GM21390 (cell line): Measurements from ENCODE around the gene DMRT1.

Experiments used
- ATAC-seq: cut with Tn5 transposase; IDR thresholded peaks from one replicate; pipeline ENCODE4 v1.9.1; 2021; ENCODE audit not compliant: unreplicated experiment

Gene DMRT1

DNA sequence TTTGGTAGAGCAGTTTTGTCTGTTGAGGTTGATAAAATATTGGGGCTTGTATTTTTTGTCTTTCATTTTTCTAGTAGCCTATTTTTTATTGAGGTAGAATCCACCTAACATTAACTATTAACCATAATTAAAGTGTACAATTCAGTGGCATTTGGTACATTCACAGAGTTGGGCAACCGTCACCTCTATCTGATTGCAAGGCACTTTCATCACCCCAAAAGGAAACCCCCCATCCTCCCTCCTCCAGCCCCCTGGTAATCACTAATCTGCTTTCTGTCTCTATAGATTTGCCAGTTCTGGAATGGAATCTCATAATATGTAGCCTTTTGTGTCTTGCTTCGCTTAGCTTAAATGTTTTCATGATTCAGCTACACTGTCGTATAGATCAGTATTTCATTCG, 79.4 kb downstream of the DMRT1 start:
- no peak for ATAC-seq

DNA sequence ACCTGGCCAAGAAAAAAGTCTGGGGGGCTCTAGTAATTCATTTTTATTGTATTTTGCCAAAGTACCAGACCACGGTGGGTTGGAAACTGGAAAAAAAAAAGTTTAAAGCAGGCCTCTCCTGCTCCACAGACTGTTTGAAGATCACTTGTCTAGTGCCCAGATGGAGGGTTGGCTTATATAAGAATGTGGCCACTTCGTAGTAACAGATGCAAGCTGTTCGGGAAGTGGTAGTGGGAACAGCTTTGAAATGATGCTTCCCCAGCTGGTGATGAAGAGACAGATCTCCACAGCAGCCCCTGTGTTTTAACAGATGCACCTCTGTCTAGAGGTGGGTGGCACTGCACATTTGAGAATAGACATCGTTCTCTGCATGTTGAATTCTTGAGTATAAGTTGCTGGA, 80.7 kb downstream of the DMRT1 start:
- no peak for ATAC-seq

DNA sequence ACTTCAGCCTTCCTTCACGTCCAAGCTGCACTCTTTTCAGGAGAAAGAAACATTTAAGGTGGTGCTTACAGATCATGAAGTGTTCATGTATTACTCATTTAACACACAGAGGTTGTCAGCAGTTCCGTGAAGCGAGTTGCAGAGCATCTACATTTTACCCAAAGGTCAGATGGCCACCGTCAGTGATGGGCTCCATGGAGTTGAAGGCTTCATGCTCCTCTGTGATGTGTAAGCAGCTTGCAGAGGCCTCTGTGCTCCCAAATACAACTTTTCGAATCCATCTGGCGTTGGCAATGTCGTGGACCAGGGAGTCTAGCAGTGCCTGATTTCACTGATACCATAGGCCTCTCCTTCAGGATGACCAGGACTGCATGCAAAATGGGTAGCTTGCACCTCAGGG, 81.2 kb downstream of the DMRT1 start:
- no peak for ATAC-seq

DNA sequence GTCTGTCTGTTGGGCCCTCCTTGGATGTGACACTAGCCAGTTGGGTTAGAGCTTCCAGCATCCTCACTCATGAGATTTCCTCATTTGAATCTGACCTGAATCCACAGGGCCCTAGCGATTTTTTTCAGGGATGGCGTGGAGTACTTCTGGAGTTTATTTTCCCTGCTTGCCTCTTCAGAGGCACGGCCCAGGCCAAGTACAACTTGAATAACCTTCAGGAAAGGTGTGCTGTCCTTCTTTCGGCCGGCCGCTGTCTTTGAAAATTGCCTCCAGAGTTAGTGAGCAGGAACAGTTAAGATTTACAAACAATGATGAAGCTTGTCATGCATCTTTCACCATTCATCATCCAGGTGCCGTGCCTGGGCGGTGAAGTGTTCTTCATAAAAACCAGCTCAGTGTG, 85.5 kb downstream of the DMRT1 start:
- no peak for ATAC-seq

DNA sequence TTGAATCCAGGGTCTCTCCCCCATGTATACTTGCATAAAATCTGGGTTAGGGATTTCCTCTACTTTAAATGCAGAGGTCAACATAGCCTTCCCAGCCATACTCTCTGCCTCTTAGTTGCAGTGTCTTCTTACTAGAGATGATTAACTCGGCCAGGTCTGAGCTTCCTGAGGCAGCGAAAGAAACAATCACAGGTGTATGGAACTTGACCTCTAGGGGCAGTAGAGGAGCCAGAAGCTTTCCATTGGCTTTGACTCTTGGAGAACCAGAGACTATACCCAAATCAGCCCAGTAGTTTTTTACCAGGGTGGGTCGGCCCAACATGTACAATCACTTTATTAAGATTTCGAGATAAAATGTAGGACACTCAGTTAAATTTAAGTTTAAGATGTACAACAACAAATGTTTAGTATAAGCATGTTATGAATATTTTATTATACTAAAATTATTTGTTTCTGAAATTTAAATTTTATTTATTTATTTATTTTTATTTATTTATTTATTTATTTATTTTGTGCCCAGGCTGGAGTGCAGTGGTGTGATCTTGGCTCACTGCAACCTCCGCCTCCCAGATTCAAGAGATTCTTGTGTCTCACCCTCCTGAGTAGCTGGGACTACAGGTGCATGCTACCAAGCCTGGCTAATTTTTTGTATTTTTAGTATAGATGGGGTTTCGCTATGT, 87.0 kb downstream of the DMRT1 start:
- no peak for ATAC-seq

DNA sequence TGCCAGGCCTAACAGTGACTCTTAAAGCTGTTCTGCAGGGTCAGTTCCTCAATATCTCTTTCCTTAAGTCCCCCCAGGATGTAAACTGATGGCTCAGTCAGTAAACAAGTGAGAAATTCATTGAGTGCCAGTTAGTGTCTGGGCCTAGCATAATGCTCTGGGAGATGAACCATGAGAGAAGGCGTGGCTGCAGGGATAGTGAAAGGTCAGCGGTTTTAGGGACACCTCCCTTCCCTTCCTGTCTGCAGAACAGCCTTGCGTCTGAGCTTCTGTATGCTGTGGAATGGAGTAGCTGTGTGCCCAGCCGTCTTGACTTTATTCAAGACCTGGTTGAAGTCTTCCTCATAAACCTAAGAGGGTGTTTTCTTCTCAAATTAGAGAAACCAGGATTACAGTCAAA, 88.2 kb downstream of the DMRT1 start:
- no peak for ATAC-seq

DNA sequence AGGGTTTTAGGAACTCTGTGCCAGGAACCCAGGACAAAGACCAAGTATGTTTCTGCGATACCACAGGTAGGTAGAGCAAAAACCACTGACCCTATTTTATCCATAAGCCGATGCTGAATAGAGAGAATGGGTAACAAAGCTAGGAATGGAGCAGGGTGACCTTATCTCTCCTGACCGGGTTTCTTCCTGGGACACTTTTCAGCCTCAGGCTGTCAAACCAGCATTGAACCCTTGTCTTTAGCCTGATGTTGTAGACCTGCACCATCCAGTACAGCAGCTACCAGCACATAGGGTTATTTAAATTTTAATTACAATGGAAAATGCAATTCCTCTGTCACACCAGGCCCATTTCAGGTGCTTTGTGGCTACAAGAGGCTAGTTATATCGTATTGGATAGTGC, 91.9 kb downstream of the DMRT1 start:
- no peak for ATAC-seq

DNA sequence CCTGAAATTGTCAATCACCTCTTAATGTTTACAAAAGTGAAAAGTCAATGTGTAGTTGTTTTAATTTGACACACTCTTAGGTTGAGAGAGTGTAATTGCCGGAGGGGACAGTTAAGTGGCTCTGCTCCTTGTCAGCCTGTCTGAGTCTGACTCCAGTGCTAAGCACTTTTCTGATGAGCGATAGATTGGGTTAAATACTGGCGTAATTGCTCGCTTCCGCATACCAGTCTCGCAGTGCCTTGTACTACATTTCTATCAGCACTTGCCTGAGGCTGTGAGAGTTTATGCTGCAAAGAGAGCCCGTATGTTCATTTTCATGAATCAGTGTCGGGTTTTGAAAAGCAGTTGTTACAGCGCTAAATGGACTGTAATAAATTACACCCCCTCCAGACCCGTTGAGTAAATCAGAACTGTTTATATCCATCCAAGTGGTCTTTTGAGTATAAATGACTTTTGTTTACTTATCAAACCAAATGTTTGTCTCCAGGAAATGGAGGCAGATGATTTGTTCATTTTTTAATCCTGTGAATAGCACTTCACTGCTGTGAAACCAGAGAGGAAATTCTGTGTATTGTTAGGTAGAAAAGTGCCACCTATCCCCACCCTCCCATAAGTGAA, 94.0 kb downstream of the DMRT1 start:
- ATAC-seq: no peak

DNA sequence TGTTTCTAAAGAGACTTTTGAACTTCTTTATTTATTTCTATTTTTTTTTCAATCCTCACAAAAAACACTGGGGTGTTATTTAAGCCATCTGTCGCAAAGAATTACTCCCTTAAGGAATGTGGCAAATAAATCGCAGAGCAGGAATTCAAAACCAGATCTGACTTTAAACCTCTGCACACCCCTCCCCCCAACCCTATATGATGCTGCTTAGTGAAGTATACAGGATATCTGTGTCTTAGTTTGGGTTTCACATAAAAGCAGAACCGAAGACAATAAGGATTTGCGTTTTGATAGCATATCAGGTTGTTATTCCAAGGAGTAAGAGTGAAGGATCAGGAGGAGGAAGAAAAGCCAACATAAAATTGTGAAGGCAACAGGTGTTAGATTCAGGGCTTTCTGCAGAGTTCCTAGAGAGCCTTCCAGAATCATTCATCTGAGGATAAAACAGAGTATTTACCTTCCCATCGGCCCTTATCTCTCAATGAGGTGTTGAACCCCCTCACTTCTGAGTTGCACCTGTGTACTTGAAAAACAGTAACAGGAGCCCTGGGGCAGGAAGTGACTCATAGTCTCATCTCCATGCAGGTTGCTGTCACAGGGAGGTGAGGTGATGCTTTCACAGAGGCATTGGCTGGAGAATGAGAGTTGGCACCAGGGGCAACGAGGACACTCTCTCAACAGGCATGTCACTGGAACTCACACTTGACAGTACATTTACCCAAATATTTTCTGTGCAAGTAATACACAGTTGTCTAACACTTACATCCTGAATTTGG, 101.5 kb downstream of the DMRT1 start:
- no peak for ATAC-seq

DNA sequence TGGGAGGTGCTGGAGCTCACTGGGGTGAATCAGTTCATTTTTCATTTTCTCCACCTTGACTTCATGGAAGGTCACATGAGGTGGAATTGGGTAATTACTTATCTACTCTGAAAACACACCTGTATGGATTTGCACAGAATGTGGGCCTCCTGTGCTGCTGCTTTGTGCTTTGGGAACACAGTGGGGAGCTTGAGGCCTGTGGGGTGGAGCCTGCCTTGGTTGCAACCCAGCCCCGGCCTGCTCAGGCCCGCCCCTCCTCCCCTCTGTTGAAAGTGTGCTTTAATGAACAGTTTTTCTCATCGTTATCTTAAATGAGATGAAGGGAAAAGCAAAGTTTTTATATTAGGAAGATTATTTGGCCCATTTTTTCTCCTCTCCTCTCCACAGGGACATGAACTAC, 106.5 kb downstream of the DMRT1 start:
- no peak for ATAC-seq

DNA sequence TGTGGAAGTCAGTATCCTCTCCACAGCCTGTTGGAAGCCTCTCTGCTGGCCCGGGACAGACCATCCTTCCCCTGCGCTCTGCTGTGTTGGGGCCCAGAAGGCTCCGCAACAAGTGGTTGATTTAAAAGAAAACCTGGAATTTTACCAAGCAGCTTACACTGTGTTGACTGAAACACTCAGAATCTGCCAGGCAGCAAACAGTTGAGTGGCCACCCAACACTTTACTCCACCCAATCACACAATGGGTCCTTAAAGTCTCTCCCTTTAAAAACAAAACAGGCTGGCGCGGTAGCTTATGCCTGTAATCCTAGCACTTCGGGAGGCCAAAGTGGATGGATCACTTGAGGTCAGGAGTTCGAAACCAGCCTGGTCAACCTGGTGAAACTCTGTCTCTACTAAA, 107.0 kb downstream of the DMRT1 start:
- ATAC-seq: no peak

DNA sequence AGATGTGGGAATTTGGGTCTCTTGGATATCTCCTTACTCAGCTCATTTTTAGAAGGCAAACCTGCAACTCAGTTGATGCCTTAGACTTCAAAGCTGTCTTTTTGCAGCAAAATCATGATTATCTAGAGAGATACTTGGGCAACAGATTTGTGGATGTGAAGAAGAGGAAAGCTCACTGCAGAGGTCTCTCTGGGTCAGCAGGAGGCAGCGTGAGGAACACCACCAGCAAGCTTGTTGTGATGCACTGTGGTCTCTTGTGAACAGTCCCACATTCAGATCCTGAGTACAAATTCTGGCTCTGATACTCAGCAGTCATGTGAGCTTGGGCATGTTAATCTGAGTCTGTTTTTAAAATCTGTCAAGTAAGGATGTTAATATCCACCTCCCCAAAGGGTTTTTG, 108.6 kb downstream of the DMRT1 start:
- no peak for ATAC-seq

DNA sequence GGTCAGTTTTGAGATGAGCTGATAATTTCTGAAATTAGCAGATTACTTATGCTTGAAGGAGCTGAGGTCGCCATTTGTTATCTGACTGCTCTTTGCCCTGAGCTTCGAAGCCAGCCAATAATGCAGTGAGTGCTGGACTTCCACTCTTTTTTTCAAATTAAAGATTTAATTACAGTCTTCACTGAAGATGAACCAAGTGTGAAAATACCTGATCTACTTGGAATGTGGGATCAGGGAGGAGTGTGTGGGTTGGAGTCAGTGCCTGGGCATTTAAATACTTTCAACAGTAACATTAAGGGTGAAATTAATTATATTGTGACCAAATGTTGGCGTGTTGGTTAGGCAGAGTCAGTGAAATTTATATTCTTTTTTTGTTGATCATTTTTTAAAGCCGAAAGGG, 111.0 kb downstream of the DMRT1 start:
- no peak for ATAC-seq

DNA sequence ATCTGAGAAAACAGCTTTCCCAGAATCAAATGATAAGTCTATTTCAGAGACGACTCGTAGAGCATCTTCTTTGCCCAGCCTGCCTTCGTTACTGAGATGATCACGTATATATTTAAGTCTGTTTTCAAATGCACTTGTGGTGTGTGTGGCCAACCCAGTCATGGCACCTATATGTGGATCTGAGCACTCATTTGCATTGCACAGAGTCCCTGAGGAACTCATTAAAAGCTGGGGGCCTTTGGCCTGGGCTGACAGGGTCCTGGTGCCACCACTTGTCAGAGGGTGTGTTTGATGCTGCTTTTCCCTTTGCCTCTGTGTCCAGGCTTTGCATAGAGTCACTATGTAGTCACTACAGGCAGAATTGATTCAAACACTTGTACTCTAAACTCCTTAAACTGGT, 117.6 kb downstream of the DMRT1 start:
- ATAC-seq: no peak

DNA sequence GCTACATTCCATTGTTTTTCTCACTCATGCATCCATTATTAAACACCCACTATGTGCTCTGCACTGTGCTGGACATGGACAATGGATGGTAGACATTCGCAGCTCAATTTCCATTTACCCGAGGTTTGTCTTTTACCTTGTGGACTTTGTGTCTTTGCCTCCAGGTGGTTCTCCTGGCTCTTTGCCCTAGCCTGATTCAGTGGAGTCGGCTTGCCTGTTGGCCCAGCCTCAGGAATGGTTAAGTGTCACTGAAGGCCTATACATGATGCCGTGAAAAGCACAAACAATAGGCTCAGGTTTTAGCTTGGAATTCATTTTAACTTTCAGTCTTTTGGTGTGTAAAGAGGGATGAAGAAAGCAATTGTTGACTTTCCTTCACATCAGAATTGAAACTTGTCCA, 118.4 kb downstream of the DMRT1 start:
- ATAC-seq: no peak

DNA sequence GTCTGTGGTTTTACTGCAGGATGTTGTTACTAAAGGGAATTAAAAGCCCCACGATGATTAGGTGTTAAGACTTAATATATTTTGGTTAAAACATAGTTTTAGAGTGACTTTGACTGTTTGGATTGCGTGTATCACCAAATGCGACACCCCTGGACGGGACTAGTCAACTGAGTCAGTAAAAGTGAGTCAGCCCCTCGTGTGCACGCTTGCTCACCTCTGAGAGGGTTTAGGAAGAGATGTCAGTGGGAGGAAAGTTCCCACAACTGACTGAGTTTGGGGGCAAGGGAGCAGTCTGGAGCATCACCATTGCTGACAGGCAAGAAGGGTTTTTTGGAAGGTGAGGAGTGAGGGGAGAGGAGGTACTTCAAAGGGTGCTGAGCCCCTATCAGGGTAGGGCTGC, 120.5 kb downstream of the DMRT1 start:
- ATAC-seq: no peak

DNA sequence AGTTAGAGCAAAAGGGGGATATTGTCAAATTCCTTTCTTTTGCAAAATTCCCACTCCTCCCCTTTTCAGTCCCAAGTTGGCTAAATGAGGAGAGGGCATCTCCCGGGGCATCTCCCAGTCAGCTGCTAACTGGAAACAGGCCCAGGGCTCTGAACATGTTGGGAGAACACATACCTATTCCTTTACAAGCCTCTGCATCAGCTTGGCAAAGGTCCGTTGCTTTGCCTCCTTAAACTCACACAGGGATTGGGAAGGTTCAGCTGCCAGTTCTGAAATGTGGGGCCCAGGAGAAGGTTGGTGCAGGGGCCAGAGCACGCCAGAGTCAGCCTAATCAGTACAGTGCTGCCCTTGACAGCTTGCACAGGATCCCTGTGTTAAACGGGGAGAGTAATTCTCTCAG, 124.0 kb downstream of the DMRT1 start:
- no peak for ATAC-seq

DNA sequence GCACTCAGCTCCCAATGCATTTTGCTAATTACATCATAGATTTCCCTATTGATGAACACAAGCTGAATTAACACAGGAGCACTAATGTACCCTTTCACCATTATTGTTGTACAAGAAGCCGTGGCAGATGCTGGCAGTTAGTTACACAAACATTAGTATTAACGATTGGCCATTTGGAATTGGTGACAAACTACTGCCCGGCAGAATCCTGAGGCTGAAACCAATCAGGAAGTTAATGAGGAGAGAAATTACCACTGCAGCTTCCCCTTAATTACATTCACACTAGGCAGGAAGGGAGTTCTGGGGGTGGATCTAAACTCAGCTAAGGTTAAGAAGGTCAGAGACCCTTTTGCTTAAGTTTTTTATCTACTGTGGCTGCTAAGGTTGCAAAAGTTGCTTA, 125.4 kb downstream of the DMRT1 start:
- no peak for ATAC-seq

DNA sequence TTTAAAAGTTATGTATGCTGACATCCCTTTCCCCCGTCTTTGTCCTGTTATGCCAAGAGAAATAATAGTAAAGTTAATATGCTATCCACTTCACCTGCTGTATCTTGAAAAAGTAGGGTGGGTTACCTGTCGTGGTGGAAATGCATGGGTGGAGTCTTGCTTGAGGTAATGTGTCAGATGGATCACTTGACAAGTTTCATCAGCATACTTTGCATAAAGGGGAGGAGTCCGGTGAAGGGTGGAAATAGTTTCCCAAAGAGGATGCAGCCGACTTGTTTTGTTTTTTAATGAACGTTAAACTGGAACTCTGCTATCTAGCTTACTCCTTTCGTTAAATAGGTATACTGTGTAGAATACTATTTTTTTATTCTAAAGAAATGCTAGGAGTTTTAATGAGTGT, 125.9 kb downstream of the DMRT1 start:
- no peak for ATAC-seq

DNA sequence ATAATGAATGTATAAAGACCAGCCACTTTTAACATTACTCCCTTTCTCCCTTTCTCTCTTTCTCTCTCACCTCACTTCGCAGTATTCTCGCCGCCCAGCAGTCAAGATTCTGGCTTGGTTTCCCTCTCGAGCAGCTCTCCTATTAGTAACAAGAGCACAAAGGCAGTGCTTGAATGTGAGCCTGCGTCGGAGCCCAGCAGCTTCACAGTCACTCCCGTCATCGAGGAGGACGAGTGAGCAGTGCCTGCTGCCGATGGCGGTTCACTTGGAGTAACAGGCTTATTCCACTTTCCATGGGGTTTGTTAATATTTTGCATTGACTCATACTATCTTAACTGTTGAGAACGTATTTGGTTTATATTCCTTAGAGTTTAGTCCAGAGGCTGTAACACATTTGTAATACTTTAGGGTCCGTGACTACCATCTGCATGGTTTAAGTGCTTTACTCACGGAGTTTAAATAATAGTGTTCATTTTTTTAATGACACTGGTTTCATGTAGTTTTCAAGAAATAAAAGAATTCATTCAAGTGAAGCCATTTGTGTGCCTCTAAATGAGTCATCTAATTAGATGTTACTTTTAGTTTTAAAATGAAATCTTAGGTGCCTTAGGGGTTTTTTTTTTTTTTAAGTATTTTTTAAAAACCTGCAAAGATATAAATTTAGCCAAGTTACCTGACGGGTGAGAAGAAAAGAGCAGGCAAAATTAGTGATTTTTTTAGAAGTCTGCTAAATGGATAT, 126.6 kb downstream of the DMRT1 start:
- ATAC-seq: no peak

DNA sequence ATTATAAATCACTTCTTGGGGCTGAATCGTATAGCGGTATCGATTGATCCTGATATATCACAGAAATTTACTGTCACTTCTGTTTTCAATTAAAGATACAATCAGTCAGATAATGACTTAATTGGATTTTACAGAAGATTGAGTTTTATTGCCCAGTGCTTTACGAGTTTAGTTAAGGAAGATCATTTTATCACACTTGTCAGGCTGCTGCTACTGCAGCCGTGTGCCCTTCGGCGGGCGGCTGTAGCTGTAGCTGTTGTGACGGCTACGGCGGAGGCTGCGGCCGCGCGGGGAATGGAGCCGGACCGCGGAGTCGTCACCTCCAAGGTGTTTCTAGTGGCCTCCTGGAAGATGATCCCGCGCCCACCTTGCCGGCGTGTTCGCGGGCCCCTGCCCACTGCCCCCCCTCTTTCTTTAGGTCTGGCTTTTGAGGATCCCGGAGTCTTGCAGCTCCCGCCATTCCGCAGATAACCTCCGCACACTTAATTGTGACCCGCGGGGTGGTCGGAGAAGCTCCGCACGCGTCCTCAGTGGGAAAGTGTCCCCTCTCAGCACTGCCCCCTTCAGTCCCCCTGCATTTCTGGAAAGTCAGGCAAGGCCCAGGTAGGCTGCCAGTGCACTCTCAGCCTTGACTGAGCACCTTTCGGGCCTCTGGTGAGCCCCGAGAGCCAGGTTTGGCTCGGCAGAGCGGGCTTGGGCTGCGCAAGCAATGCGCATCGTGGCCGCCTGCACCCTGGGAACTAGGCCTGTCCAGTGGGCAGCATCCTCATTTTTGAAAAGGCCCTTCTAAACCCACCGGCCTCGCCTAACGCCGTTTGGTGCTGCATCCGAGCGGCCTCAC, 128.0 kb downstream of the DMRT1 start:
- ATAC-seq: no peak
